ENCODE measurements around the gene SPEM2. TPM values are rescaled to one million over a fixed set of nuclear protein-coding genes. Genes with fewer than 3 reads are reported as not detected.

SPEM2 gene
- total RNA-seq, 4 donors from 2014 or later = not detected

- no peak for TF ChIP-seq CTCF (IDR thresholded peaks at IDR 0.05)
- TF ChIP-seq POLR2A (IDR thresholded peaks at IDR 0.05) = no peak
- Histone ChIP-seq H3K27ac (no peak within 1 kb of the TSS), H3K27me3 (no peaks in the 10 kb centered on the region), H3K9me3 (no peaks in the 10 kb centered on the region), H3K4me3 (no peak within 1 kb of the TSS), H3K4me1 (no peaks in the 10 kb centered on the region), H3K36me3 (no peaks in the 10 kb centered on the region)
- WGBS, 2 donors = 58 to 73% methylated on average over 3 to 5 of the region's 5 CpGs
- no peak for DNase-seq
- intact Hi-C loops (cut with DNase I) = no loop called here
Measured at GRCh38 chr17:7428557-7428956, 3.1 kb downstream of the SPEM2 start, which contains the start of gene SPEM3. Gene SPEM3 (plus strand): TSS chr17:7428857. CDS start chr17:7428903, 46 bp downstream.

- TF ChIP-seq CTCF (IDR thresholded peaks at IDR 0.05) (no peak), POLR2A (IDR thresholded peaks at IDR 0.05) (no peak)
- WGBS, 2 donors = 93 to 98% methylated on average over 7 to 8 of the region's 10 CpGs
- H3K27me3 ChIP-seq = peaks cover 0 to 5% (median 0%) of the 10 kb centered on the region in 4 donors
- H3K9me3 ChIP-seq = no peaks in the 10 kb centered on the region
- no peaks in the 10 kb centered on the region for H3K36me3 ChIP-seq
- H3K27ac ChIP-seq = no peak overlapping the region
- no peak overlapping the region for H3K4me3 ChIP-seq
- intact Hi-C loops (cut with DNase I) = no loop called here
- peaks cover 0 to 3% (median 1%) of the 10 kb centered on the region in 3 donors for H3K4me1 ChIP-seq
- DNase-seq = no peak
Measured at GRCh38 chr17:7429722-7430121, 4.3 kb downstream of the SPEM2 start.

GRCh38 chr17:7431231-7431630 lies 5.8 kb downstream of the SPEM2 start:
- TF ChIP-seq CTCF (IDR thresholded peaks at IDR 0.05) (no peak), POLR2A (IDR thresholded peaks at IDR 0.05) (no peak)
- H3K27ac ChIP-seq = no peak overlapping the region
- H3K4me3 ChIP-seq = no peak overlapping the region
- no peaks in the 10 kb centered on the region for H3K36me3 ChIP-seq
- 64% methylated on average over 1 of the region's 1 CpG; no CpG with 5 or more reads in 1 of the 2 donors for WGBS, 2 donors
- no peaks in the 10 kb centered on the region for H3K9me3 ChIP-seq
- peaks cover 5 to 16% (median 13%) of the 10 kb centered on the region in 3 donors for H3K4me1 ChIP-seq
- intact Hi-C loops (cut with DNase I) = no loop called here
- DNase-seq = no peak
- H3K27me3 ChIP-seq = peaks cover 0 to 17% (median 0%) of the 10 kb centered on the region in 4 donors

- Histone ChIP-seq H3K4me3 (no peak overlapping the region), H3K27me3 (peaks cover 0 to 22% (median 0%) of the 10 kb centered on the region in 4 donors), H3K4me1 (peaks cover 15 to 27% (median 22%) of the 10 kb centered on the region in 3 donors), H3K27ac (no peak overlapping the region), H3K36me3 (no peaks in the 10 kb centered on the region), H3K9me3 (no peaks in the 10 kb centered on the region)
- no peak for TF ChIP-seq CTCF (IDR thresholded peaks at IDR 0.05)
- no peak for TF ChIP-seq POLR2A (IDR thresholded peaks at IDR 0.05)
- intact Hi-C loops (cut with DNase I) = no loop called here
- WGBS, 2 donors = 90 to 100% methylated on average over 2 to 9 of the region's 11 CpGs
- no peak for DNase-seq
Measured at GRCh38 chr17:7432296-7432695, 6.9 kb downstream of the SPEM2 start.

- H3K27me3 ChIP-seq = peaks cover 0 to 58% (median 5%) of the 10 kb centered on the region in 4 donors
- peaks cover 49 to 63% (median 54%) of the 10 kb centered on the region in 3 donors for H3K4me1 ChIP-seq
- peak overlapping the region; percentile 92 to 94 (median 94) for H3K27ac ChIP-seq
- H3K4me3 ChIP-seq = peak overlapping the region; percentile 38 to 80 (median 60)
- no peaks in the 10 kb centered on the region for H3K36me3 ChIP-seq
- no peak for DNase-seq
- WGBS, 2 donors = 2 to 11% methylated on average over 9 to 39 of the region's 49 CpGs
- peak in 1 of 4 donors; percentile 13 for TF ChIP-seq POLR2A (IDR thresholded peaks at IDR 0.05)
- TF ChIP-seq CTCF (IDR thresholded peaks at IDR 0.05) = peak in 4 of 6 experiments; percentile 13 to 30 (median 20)
- no peaks in the 10 kb centered on the region for H3K9me3 ChIP-seq
- intact Hi-C loops (cut with DNase I) = loop anchor here (5.0 kb wide), 1 partner anchor 79 kb away; the partner anchor contains the start of gene TMEM95
Measured at GRCh38 chr17:7435676-7436555, 10.5 kb downstream of the SPEM2 start.
